Activated CD4-positive, CD25-positive, alpha-beta regulatory T cell treated with anti-CD3 and anti-CD28 coated beads, Interleukin-2, amount 50 U/mL, for 16 hours (primary cell): ENCODE results near the gene UNC5B.
A peak's percentile ranks its signal among the peaks of the same experiment; 100 is the strongest.

Source experiments
- DNase-seq: peaks from one replicate; pipeline ENCODE4 v3.0.0-alpha.2; 2020; ENCODE audit warnings: low read depth, low spot score

The UNC5B gene

GRCh38 chr10:71212318-71213126 lies at the start of gene UNC5B:
Gene UNC5B, plus strand, starts transcription at chr10:71212570. Its CDS starts 416 bp downstream, at chr10:71212986.
- DNase-seq, result peak; percentile 9

GRCh38 chr10:71173466-71173865 lies 38.9 kb upstream of the UNC5B start:
- DNase-seq, result no peak

DNA sequence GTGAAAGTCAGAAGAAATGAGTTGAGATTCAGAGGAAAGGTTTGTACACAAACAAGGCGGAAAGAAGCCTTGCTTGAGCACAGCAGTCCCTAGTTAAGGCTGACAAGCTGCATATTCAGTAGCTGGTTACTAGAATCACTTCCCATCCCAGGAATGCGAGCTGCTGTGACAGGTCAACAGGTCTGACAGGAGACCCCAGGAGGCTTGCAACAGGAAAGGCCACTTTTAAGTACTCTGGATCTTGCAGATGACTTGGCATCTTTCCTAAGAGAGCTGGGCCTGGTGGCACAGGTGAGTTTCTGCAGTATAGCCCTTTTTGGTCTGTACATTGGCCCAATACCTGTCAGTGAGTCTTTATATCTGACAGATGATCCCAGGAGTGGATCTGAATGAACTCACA lies 35.7 kb upstream of the UNC5B start:
- no peak for DNase-seq

- DNase-seq, result no peak
Measured at GRCh38 chr10:71177651-71178199, 34.6 kb upstream of the UNC5B start.

DNA sequence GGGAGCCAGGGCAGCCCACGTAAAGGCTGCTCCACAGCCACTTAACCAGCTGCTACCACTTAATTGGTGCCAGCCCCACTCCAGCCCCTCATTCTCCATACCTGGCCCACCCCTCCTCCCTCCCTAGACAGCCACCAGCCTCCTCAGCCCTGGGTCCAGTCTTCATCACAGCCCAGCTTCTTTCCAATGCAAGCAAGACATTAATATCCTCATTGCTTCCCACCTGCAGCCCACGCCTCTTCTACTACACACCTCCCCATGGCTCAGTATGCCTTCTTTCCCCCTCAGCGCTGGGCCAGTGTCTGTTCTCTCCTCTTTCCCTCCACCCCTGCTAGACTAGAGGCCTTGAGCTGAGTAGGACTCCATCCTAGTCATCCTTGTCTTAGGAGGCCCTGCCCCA lies 33.5 kb upstream of the UNC5B start:
- no peak for DNase-seq

DNA sequence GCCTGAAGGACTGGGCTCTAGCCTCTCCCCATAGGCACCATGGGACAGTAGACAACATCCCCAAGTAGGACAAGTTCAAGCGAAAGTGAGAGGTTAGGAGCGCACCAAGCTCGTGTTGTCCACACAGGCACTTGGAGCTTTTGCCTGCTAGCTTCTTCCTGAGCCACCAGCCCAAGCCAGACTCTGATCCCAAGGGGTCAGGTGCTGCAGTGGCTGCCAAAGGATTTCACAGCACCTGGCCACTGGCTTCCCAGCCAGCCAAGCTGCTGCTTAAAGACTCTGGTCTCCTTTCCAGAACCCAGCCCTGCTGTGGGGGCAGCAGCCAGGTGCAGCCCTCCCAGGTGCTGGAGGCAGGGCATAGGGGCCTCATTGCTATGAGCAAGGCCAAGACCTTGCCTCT lies 33.0 kb upstream of the UNC5B start:
- DNase-seq, result no peak

DNA sequence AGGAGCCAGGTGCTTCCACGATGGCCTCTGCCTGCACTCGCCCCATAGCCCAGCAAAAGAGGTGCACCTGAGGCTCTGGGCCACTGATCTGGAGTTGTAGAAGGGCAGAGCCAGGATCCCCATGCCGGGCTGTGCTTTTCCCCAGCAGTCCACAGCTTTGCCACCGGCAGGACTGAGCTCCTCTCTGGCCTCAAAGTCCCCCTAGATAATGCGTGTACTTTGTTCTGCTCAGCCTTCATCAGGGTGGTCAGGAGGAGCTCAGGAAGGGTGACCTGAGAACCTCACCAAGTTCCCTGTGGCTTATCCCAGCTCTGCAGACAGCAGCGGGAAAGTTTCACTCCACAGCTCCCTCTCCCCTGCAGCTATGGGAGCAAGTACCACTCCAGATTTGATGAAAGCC lies 27.9 kb upstream of the UNC5B start:
- no peak for DNase-seq

- no peak for DNase-seq
Measured at GRCh38 chr10:71185209-71185608, 27.2 kb upstream of the UNC5B start.

DNA sequence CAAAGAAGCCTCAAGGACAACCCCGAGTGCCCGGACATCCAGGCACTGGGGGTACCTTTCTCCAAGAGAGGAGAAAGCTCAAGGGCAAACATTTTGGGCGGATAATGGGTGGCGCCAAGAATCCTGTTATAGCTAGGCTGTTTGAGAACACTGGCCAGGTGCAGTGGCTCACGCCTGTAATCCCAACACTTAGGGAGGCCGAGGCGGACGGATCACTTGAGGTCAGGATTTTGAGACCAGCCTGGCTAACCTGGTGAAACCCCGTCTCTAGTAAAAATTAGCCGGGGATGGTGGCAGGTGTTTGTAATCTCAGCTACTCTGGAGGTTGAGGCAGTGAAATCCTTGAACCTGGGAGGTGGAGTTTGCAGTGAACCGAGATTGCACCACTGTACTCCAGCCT lies 25.2 kb upstream of the UNC5B start:
- DNase-seq, result no peak

DNA sequence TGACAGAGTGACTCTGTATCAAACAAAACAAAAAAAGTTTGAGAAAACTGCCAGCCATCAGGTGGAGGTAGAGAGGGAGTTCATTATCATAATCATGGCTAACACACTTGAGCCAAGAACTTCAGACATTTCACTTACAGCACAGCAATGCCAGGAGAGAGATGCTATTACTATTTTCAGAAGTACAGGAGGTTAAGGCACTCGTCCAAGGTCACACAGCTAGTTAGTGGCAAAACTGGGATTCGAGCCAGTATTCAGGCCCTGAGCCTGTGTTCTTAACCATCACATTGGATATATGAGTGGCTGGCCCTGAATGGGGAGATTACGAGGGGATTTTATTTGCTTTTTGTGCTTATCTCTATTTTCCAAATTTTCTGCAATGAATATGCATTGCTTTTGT lies 24.8 kb upstream of the UNC5B start:
- no peak for DNase-seq

GRCh38 chr10:71188201-71188600 lies 24.2 kb upstream of the UNC5B start:
- no peak for DNase-seq

- no peak for DNase-seq
Measured at GRCh38 chr10:71191019-71191418, 21.4 kb upstream of the UNC5B start.

DNA sequence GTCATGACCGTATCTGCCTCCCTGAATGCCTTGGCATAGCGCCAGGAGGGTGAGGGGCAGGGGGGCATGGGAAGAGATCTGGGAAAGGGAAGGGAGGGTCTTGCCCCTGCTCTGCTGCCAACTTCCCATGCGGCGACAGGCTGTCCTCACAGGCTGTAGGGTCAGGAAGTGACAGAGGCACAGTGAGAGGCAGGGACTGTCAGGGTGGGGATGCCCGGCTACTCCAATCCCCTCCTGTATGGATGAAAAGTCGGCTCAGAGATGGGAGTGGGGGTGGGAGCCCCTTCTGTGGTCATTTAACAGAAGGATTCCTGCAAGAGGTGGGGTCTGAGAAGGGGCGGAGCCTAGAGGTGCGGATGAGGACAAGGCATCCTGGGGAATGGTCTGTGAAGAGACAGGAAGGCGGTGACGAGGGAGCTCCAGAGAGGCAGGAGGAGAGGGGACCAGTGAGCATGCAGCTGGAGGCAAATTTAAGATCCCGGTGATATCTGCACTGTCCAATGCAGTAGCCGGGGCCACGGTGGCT lies 20.8 kb upstream of the UNC5B start:
- no peak for DNase-seq

GRCh38 chr10:71193516-71193915 lies 18.9 kb upstream of the UNC5B start:
- no peak for DNase-seq

GRCh38 chr10:71197955-71198354 lies 14.4 kb upstream of the UNC5B start:
- DNase-seq, result no peak

DNA sequence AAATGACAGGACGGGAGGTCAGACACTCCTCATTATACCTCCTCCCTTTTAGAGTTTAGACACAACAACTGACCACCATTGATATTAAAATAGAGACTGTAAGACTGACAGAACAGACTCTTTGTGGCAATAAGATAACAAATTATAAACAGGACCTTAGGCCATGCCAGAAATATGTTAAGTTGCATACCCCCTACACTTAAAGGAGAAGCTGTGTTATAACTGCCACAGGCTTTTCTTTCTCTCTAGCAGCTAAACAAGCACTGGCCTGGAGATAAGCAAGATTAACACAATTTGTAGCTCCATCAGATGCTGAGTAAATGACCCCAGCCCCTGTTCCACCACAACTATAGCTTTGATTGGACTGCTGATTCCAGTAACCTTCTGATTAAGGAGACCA lies 10.5 kb upstream of the UNC5B start:
- DNase-seq, result no peak

- DNase-seq, result no peak
Measured at GRCh38 chr10:71202314-71202713, 10.1 kb upstream of the UNC5B start.

DNA sequence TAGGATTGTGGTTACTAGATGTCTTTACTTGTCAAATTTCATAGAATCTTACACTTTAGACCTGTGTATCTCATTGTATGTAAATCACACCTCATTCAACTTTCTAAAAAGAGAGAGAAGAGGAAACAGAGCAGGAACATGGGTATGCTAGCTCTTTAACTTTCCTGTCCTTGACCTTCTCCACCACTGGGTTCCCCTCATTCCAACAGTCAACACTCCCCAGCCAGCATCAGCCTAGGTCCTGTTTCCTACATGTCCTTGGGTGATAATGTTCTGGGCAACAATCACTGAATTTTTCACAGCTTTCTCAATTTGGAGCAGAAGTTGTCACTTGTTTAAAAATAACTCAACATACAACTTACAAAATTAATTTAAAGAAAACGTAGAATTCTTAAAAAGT lies 9.2 kb upstream of the UNC5B start:
- DNase-seq, result no peak

DNA sequence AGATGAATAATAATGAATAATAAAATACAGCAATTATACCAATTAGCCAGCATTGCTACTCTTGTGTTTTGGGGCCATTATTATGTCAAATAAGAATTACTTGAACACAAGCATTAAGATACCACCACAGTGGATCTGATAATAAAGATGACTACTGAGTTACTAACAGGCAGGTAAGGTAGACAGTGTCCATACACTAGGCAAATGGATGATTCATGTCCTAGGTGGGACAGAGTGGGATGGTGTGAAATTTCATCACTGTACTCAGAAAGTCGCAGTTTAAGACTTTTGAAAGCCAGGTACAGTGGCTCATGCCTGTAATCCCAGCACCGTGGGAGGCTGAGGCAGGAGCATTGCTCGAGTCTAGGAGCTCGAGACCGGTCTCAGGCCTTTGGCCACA lies 8.7 kb upstream of the UNC5B start:
- DNase-seq, result no peak

DNA sequence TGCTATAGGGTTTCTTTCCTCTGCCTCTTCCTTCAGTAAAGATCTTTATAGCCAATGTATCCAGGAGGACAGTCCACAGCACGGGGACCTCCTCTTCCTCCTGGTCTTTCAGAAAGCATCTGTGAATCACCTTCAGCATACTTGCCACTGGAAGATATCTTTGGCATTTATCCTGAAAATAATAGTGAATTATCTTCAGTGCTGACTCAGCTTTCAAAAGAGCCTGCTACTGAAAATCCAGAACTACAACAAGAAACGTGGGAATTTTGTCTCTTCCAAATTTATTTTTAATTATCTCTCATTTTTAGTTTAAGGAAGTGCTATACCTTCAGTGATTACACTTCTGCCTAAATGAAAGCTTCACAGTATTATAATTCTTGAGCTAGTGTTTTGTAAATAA lies 7.6 kb upstream of the UNC5B start:
- DNase-seq, result no peak

- DNase-seq, result no peak
Measured at GRCh38 chr10:71205468-71205867, 6.9 kb upstream of the UNC5B start.

DNA sequence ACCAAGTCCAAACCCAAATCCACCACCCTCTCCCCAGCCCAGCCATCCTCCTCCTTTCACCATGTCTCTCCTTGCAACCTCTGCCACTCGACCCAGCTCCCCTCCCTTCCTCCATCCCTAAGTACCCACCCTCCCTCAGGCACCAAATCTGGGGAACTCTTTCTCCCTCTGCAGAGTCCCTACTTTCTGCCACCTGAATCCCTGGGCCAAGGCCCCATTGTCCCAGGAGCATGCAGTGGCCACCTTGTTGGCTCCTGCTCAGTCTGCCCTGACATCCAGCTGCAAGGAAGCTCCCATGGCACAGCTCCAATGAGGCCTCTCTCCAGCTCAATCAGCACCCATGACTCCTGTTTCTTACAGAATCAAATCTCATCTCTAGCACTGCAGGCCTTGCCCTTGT lies 5.5 kb upstream of the UNC5B start:
- DNase-seq, result no peak

- DNase-seq, result no peak
Measured at GRCh38 chr10:71207578-71207977, 4.8 kb upstream of the UNC5B start.
